Endothelial cell of umbilical vein (primary cell): ENCODE data around the gene EFNA5. TPM values are rescaled to one million over a fixed set of nuclear protein-coding genes. Genes with fewer than 3 reads are reported as not detected.

Experiments used
- BruUV-seq: library from RNA; stranded (reverse); fragments of 400-500 nt; replicated peaks from 2 replicates; lab custom pipeline; 2021; lab: Mats Ljungman, UMichigan
- CTCF ChIA-PET: fragments of 300-600, 350-600 bp; sonication (Branson Sonifier 250); formaldehyde crosslinking; loops from one replicate; lab custom pipeline; 2021; ENCODE audit warnings: antibody characterized with exemption, inconsistent platforms; lab: Charles Lee
- POLR2A ChIA-PET: fragments of 300-600, 350-600 bp; sonication (Branson Sonifier 250); formaldehyde crosslinking; loops from one replicate; lab custom pipeline; 2021; ENCODE audit warnings: antibody characterized with exemption, inconsistent platforms; lab: Charles Lee
- DNase-seq: peaks from one replicate; pipeline ENCODE4 v3.0.0-alpha.2; 2011; ENCODE audit warnings: low read depth, low spot score
- FAIRE-seq: peaks from 2 replicates; lab custom pipeline; 2011; peaks lifted over from hg19 to GRCh38; lab: Jason Lieb, UNC
- H2AFZ ChIP-seq: 2 replicates; pipeline ENCODE4 v1.6.0; 2012; ENCODE audit warnings: low read depth, low read length, control low read depth, inconsistent platforms
- H3K27ac ChIP-seq: 2 replicates; pipeline ENCODE4 v1.5.1; 2011; ENCODE audit warnings: low read depth, mild to moderate bottlenecking, control low read depth, low read length, moderate library complexity; ENCODE audit not compliant: insufficient read depth
- H3K27me3 ChIP-seq, 2 experiments: 2 replicates each; pipeline versions ENCODE4 v1.6.0 to v1.6.1; 2011; ENCODE audit warnings: low read length in 2 of 2, mixed read lengths in 1 of 2; ENCODE audit not compliant: control insufficient read depth in 2 of 2, insufficient read depth in 2 of 2
- H3K36me3 ChIP-seq, 2 experiments: 2 replicates in 1 of 2; 3 replicates in 1 of 2; pipeline ENCODE4 v1.5.1; 2011; ENCODE audit warnings: low read length in 2 of 2, mild to moderate bottlenecking in 1 of 2, moderate library complexity in 1 of 2; ENCODE audit not compliant: control insufficient read depth in 2 of 2, insufficient read depth in 2 of 2; ENCODE audit errors: extremely low read depth in 1 of 2
- H3K4me1 ChIP-seq: 3 replicates; pipeline ENCODE4 v1.5.1; 2011; ENCODE audit warnings: mild to moderate bottlenecking, low read length; ENCODE audit not compliant: control insufficient read depth, insufficient read depth; ENCODE audit errors: extremely low read depth
- H3K4me2 ChIP-seq: 2 replicates; pipeline ENCODE4 v1.6.1; 2011; ENCODE audit warnings: low read length, control low read depth, mixed read lengths; ENCODE audit not compliant: insufficient read depth
- H3K4me3 ChIP-seq, 3 experiments: fragments of 200-600 bp in 1 of 3; sonication (generic), shearing (Covaris generic) in 1 of 3; replicated peaks in 1 of 3; 2 replicates each; pipeline ENCODE4 v1.5.1; 2011 to 2016; ENCODE audit warnings: control low read depth in 3 of 3, low read length in 3 of 3, mild to moderate bottlenecking in 2 of 3, inconsistent platforms in 1 of 3, low read depth in 1 of 3, moderate library complexity in 1 of 3; ENCODE audit not compliant: insufficient read depth in 1 of 3
- H3K79me2 ChIP-seq: 2 replicates; pipeline ENCODE4 v1.6.0; 2012; ENCODE audit warnings: low read length, inconsistent platforms; ENCODE audit not compliant: control insufficient read depth, insufficient read depth
- H3K9ac ChIP-seq: replicated peaks from 2 replicates; pipeline ENCODE3; 2011; ENCODE audit warnings: low read length, control low read depth; ENCODE audit not compliant: insufficient read depth; ENCODE audit errors: extremely low read depth
- H3K9me1 ChIP-seq: replicated peaks from 3 replicates; pipeline ENCODE4 v1.6.0; 2011; ENCODE audit warnings: mild to moderate bottlenecking, low read length; ENCODE audit not compliant: control insufficient read depth, insufficient read depth; ENCODE audit errors: extremely low read depth
- H3K9me3 ChIP-seq: replicated peaks from 2 replicates; pipeline ENCODE4 v1.5.1; 2012; ENCODE audit warnings: low read length, inconsistent platforms; ENCODE audit not compliant: control insufficient read depth, insufficient read depth
- H4K20me1 ChIP-seq: replicated peaks from 2 replicates; pipeline ENCODE3; 2011; ENCODE audit warnings: mild to moderate bottlenecking, low read length; ENCODE audit not compliant: control insufficient read depth, insufficient read depth; ENCODE audit errors: extremely low read depth
- EZH2 ChIP-seq: IDR thresholded peaks from 2 replicates; pipeline ENCODE4 v1.6.1; 2012; ENCODE audit warnings: borderline replicate concordance, low read depth, mild to moderate bottlenecking, moderate library complexity, low read length, inconsistent platforms; ENCODE audit not compliant: severe bottlenecking
- FOS ChIP-seq: IDR thresholded peaks from 2 replicates; pipeline ENCODE4 v1.6.1; 2011; ENCODE audit warnings: mild to moderate bottlenecking, low read length, moderate library complexity, borderline replicate concordance; ENCODE audit not compliant: insufficient read depth
- GATA2 ChIP-seq: IDR thresholded peaks from 2 replicates; pipeline ENCODE4 v1.7.0; 2011; ENCODE audit warnings: low read depth, mild to moderate bottlenecking, moderate library complexity, mixed read lengths, low read length; ENCODE audit not compliant: insufficient read length, insufficient read depth
- JUN ChIP-seq: IDR thresholded peaks from 2 replicates; pipeline ENCODE4 v1.6.1; 2011; ENCODE audit warnings: borderline replicate concordance, low read depth; ENCODE audit not compliant: insufficient read length, insufficient read depth
- MYC ChIP-seq: IDR thresholded peaks from one replicate; pipeline ENCODE4 v1.6.1; 2011; ENCODE audit warnings: mild to moderate bottlenecking, low read depth, low read length
- POLR2A ChIP-seq: IDR thresholded peaks from 2 replicates; pipeline ENCODE4 v1.6.1; 2012; ENCODE audit warnings: low read depth, mild to moderate bottlenecking, control low read depth, low read length
- POLR2AphosphoS5 ChIP-seq: IDR thresholded peaks from 2 replicates; pipeline ENCODE4 v1.6.1; 2012; ENCODE audit warnings: low read depth, mild to moderate bottlenecking, control low read depth, low read length, moderate library complexity; ENCODE audit not compliant: insufficient read depth
- dilution Hi-C: fragments of 300-500 bp; cut with MboI; formaldehyde crosslinking; loops from one replicate; pipeline ENCODE4 v1.15.0; 2019; ENCODE audit warnings: low sequenced_read_pairs; ENCODE audit not compliant: extremely low pct_ligation_motif_present
- intact Hi-C: fragments of 100-400 bp; cut with micrococcal nuclease; formaldehyde crosslinking; loops from one replicate; pipeline ENCODE4 v1.10.0; 2022
- polyA plus RNA-seq, 4 experiments: library from polyadenylated mRNA; depleted of rRNA in 3 of 4; stranded (reverse) in 3 of 4; unstranded in 1 of 4; fragments of >200 nt; gene quantifications; 2 replicates each; pipeline versions ENCODE4 v1.2.1 to v1.2.3, GENCODE V29; 2011 to 2012; ENCODE audit warnings: missing spikeins in 1 of 4
- total RNA-seq: library from RNA; stranded (reverse); gene quantifications from 2 replicates; pipeline ENCODE4 v1.2.3, GENCODE V29; 2021
- TF ChIP-seq, protein P1 (sequence below), 2 donors: IDR thresholded peaks; 1 replicate in 1 of 2; 2 replicates in 1 of 2; pipeline ENCODE4 v1.5.1; 2011; ENCODE audit warnings: low read length in 2 of 2, mild to moderate bottlenecking in 2 of 2, moderate library complexity in 2 of 2, control low read depth in 1 of 2, inconsistent platforms in 1 of 2, low read depth in 1 of 2; ENCODE audit not compliant: insufficient read depth in 1 of 2; ENCODE audit errors: extremely low read depth in 1 of 2
- TF ChIP-seq, protein P2 (sequence below): IDR thresholded peaks from 2 replicates; pipeline ENCODE4 v1.6.1; 2011; ENCODE audit not compliant: insufficient read depth, insufficient read length

The EFNA5 gene
- total and polyA plus RNA-seq, 2 donors (not counting 3 experiments of a cell fraction or from before 2014, with no cell fraction given): 13.6 to 22.1 TPM

DNA sequence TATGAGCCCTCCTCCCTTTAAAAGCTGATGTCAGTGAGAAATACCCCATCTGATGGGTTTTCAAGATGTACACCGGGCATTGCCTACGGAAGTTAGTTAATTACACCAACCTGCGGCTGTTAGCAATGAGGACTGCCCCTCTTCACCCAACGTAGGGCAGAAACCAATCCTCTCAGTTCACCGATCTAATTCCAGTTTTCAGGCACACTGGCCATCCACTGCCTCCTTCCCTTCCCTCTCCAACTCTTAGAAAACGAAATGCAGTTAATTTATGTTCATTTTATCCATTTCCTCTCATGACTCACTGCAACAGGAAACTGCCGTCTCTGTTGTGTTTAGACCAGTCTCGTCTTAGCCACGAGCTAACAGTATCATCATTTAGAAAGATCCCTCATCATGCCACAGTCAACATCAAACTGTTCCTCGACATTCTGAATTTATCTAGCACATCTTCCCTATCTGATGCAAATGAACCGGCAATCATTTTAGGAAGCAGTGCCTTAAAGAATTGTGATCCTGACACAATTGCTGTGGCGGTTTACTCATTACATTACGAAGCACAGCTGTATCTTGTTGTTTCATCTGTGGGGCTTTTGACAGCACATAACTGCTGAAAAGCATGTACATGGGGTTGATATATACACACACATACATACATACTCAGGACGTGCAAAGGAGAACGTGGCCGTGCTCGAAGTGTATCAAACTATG, 168.6 kb downstream of the EFNA5 start:
- H3K27me3 ChIP-seq: no peaks in the 10 kb centered on the region
- peaks cover 33% of the 10 kb centered on the region for H3K79me2 ChIP-seq
- TSS peak; percentile 97 for BruUV-seq
- peak overlapping the region; percentile 97 for H3K27ac ChIP-seq
- peak overlapping the region; percentile 82 for H3K4me2 ChIP-seq
- H3K9me1 ChIP-seq: no peaks in the 10 kb centered on the region
- H3K4me1 ChIP-seq: peaks cover 24% of the 10 kb centered on the region
- TF ChIP-seq GATA2 (peak; percentile 75), POLR2A (peak; percentile 86), EZH2 (no peak), FOS (peak; percentile 73), POLR2AphosphoS5 (peak; percentile 79), MYC (no peak), JUN (peak; percentile 91)
- TF ChIP-seq, protein P1, sequence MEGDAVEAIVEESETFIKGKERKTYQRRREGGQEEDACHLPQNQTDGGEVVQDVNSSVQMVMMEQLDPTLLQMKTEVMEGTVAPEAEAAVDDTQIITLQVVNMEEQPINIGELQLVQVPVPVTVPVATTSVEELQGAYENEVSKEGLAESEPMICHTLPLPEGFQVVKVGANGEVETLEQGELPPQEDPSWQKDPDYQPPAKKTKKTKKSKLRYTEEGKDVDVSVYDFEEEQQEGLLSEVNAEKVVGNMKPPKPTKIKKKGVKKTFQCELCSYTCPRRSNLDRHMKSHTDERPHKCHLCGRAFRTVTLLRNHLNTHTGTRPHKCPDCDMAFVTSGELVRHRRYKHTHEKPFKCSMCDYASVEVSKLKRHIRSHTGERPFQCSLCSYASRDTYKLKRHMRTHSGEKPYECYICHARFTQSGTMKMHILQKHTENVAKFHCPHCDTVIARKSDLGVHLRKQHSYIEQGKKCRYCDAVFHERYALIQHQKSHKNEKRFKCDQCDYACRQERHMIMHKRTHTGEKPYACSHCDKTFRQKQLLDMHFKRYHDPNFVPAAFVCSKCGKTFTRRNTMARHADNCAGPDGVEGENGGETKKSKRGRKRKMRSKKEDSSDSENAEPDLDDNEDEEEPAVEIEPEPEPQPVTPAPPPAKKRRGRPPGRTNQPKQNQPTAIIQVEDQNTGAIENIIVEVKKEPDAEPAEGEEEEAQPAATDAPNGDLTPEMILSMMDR (IDR thresholded peaks at IDR 0.05; ENCODE audit: extremely low read depth in 1 of 2, insufficient read depth in 1 of 2, low read depth in 1 of 2, low read length in 2 of 2): no peak
- TF ChIP-seq, protein P2, sequence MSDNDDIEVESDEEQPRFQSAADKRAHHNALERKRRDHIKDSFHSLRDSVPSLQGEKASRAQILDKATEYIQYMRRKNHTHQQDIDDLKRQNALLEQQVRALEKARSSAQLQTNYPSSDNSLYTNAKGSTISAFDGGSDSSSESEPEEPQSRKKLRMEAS: no peak
- peak overlapping the region; percentile 43 to 90 (median 59) for H3K4me3 ChIP-seq
- FAIRE-seq (peak; percentile 80), DNase-seq (peak; percentile 93)
- H4K20me1 ChIP-seq: no peaks in the 10 kb centered on the region
- H3K36me3 ChIP-seq: peaks cover 0 to 3% of the 10 kb centered on the region in 2 experiments
- peak overlapping the region; percentile 98 for H3K9ac ChIP-seq
- dilution Hi-C loops (no loop called here), intact Hi-C loops (loop anchor here (1.0 to 2.0 kb wide), 8 partner anchors 25 to 171 kb away; no protein-coding TSS in a partner anchor)
- H2AFZ ChIP-seq: peak overlapping the region; percentile 33
- ChIA-PET POLR2A (interaction anchor here (0.8 kb wide), 1 partner anchor 32 kb away, joined by 5 read pairs; no protein-coding TSS in a partner anchor), CTCF (interaction anchor here (0.6 to 6.3 kb wide), 6 partner anchors 33 to 365 kb away, joined by 3 to 65 read pairs (median 10); no protein-coding TSS in a partner anchor)
- H3K9me3 ChIP-seq: no peaks in the 10 kb centered on the region
